ENCODE measurements around the gene AGAP1.

DNA sequence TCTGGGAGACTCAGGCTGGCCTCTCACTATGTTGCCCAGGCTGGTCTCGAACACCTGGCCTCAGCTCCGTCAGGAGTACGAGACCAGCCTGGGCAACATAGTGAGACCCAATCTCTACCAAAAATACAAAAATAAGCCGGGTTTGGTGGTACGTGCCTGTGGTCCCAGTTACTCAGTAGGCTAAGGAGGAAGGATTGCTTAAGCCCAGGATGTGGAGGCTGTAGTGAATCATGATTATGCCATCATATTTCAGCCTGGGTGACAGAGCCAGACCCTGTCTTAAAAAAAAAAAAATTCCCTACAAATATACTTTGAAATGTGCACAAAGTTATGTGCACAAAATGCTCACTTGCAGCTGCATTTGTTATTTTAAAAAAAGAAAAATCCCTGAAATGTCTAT lies 26.3 kb upstream of the AGAP1 start:
- TF ChIP-seq CTCF (conservative IDR thresholded peaks at IDR 0.05; ENCODE audit: low read length) = no peak
- TF ChIP-seq EZH2phosphoT487 (IDR thresholded peaks at IDR 0.05; ENCODE audit: borderline replicate concordance, low read depth, low read length) = no peak

All from OCI-LY7 (cell line).